Esophagus squamous epithelium (tissue), 4 donors: Measurements from ENCODE around the gene ESRRA.

Source experiments
- CTCF ChIP-seq, 6 experiments: fragments of 450-650 bp in 4 of 6; fragments of 200-600 bp in 2 of 6; sonication (generic) in 2 of 6; IDR thresholded peaks; one replicate each; pipeline ENCODE4 v1.5.1; 2016 to 2019; ENCODE audit warnings: antibody characterized with exemption in 6 of 6, mild to moderate bottlenecking in 4 of 6, moderate library complexity in 4 of 6
- POLR2A ChIP-seq, 4 donors: fragments of 450-650 bp; IDR thresholded peaks; one replicate each; pipeline ENCODE4 v1.6.1; 2017; ENCODE audit warnings: antibody characterized with exemption in 4 of 4, mild to moderate bottlenecking in 4 of 4, moderate library complexity in 3 of 4

- TF ChIP-seq CTCF (IDR thresholded peaks at IDR 0.05) (no peak), POLR2A (IDR thresholded peaks at IDR 0.05) (no peak)
Observed at GRCh38 chr11:64288353-64288750, 17.0 kb upstream of the ESRRA start.
